Endothelial cell of umbilical vein (primary cell): ENCODE measurements around the gene MOB4. TPM values are rescaled to one million over a fixed set of nuclear protein-coding genes. Genes with fewer than 3 reads are reported as not detected.

Experiments
- BruUV-seq: library from RNA; stranded (reverse); fragments of 400-500 nt; replicated peaks from 2 replicates; lab custom pipeline; 2021; lab: Mats Ljungman, UMichigan
- CTCF ChIA-PET: fragments of 300-600, 350-600 bp; sonication (Branson Sonifier 250); formaldehyde crosslinking; loops from one replicate; lab custom pipeline; 2021; ENCODE audit warnings: antibody characterized with exemption, inconsistent platforms; lab: Charles Lee
- POLR2A ChIA-PET: fragments of 300-600, 350-600 bp; sonication (Branson Sonifier 250); formaldehyde crosslinking; loops from one replicate; lab custom pipeline; 2021; ENCODE audit warnings: antibody characterized with exemption, inconsistent platforms; lab: Charles Lee
- DNase-seq: peaks from one replicate; pipeline ENCODE4 v3.0.0-alpha.2; 2011; ENCODE audit warnings: low read depth, low spot score
- FAIRE-seq: peaks from 2 replicates; lab custom pipeline; 2011; peaks lifted over from hg19 to GRCh38; lab: Jason Lieb, UNC
- H2AFZ ChIP-seq: 2 replicates; pipeline ENCODE4 v1.6.0; 2012; ENCODE audit warnings: low read depth, low read length, control low read depth, inconsistent platforms
- H3K27ac ChIP-seq: 2 replicates; pipeline ENCODE4 v1.5.1; 2011; ENCODE audit warnings: low read depth, mild to moderate bottlenecking, control low read depth, low read length, moderate library complexity; ENCODE audit not compliant: insufficient read depth
- H3K27me3 ChIP-seq, 2 experiments: 2 replicates each; pipeline versions ENCODE4 v1.6.0 to v1.6.1; 2011; ENCODE audit warnings: low read length in 2 of 2, mixed read lengths in 1 of 2; ENCODE audit not compliant: control insufficient read depth in 2 of 2, insufficient read depth in 2 of 2
- H3K36me3 ChIP-seq, 2 experiments: 2 replicates in 1 of 2; 3 replicates in 1 of 2; pipeline ENCODE4 v1.5.1; 2011; ENCODE audit warnings: low read length in 2 of 2, mild to moderate bottlenecking in 1 of 2, moderate library complexity in 1 of 2; ENCODE audit not compliant: control insufficient read depth in 2 of 2, insufficient read depth in 2 of 2; ENCODE audit errors: extremely low read depth in 1 of 2
- H3K4me1 ChIP-seq: 3 replicates; pipeline ENCODE4 v1.5.1; 2011; ENCODE audit warnings: mild to moderate bottlenecking, low read length; ENCODE audit not compliant: control insufficient read depth, insufficient read depth; ENCODE audit errors: extremely low read depth
- H3K4me2 ChIP-seq: 2 replicates; pipeline ENCODE4 v1.6.1; 2011; ENCODE audit warnings: low read length, control low read depth, mixed read lengths; ENCODE audit not compliant: insufficient read depth
- H3K4me3 ChIP-seq, 3 experiments: fragments of 200-600 bp in 1 of 3; sonication (generic), shearing (Covaris generic) in 1 of 3; replicated peaks in 1 of 3; 2 replicates each; pipeline ENCODE4 v1.5.1; 2011 to 2016; ENCODE audit warnings: control low read depth in 3 of 3, low read length in 3 of 3, mild to moderate bottlenecking in 2 of 3, inconsistent platforms in 1 of 3, low read depth in 1 of 3, moderate library complexity in 1 of 3; ENCODE audit not compliant: insufficient read depth in 1 of 3
- H3K79me2 ChIP-seq: 2 replicates; pipeline ENCODE4 v1.6.0; 2012; ENCODE audit warnings: low read length, inconsistent platforms; ENCODE audit not compliant: control insufficient read depth, insufficient read depth
- H3K9ac ChIP-seq: replicated peaks from 2 replicates; pipeline ENCODE3; 2011; ENCODE audit warnings: low read length, control low read depth; ENCODE audit not compliant: insufficient read depth; ENCODE audit errors: extremely low read depth
- H3K9me1 ChIP-seq: replicated peaks from 3 replicates; pipeline ENCODE4 v1.6.0; 2011; ENCODE audit warnings: mild to moderate bottlenecking, low read length; ENCODE audit not compliant: control insufficient read depth, insufficient read depth; ENCODE audit errors: extremely low read depth
- H3K9me3 ChIP-seq: replicated peaks from 2 replicates; pipeline ENCODE4 v1.5.1; 2012; ENCODE audit warnings: low read length, inconsistent platforms; ENCODE audit not compliant: control insufficient read depth, insufficient read depth
- H4K20me1 ChIP-seq: replicated peaks from 2 replicates; pipeline ENCODE3; 2011; ENCODE audit warnings: mild to moderate bottlenecking, low read length; ENCODE audit not compliant: control insufficient read depth, insufficient read depth; ENCODE audit errors: extremely low read depth
- CTCF ChIP-seq, 2 donors: IDR thresholded peaks; 1 replicate in 1 of 2; 2 replicates in 1 of 2; pipeline ENCODE4 v1.5.1; 2011; ENCODE audit warnings: low read length in 2 of 2, mild to moderate bottlenecking in 2 of 2, moderate library complexity in 2 of 2, control low read depth in 1 of 2, inconsistent platforms in 1 of 2, low read depth in 1 of 2; ENCODE audit not compliant: insufficient read depth in 1 of 2; ENCODE audit errors: extremely low read depth in 1 of 2
- EZH2 ChIP-seq: IDR thresholded peaks from 2 replicates; pipeline ENCODE4 v1.6.1; 2012; ENCODE audit warnings: borderline replicate concordance, low read depth, mild to moderate bottlenecking, moderate library complexity, low read length, inconsistent platforms; ENCODE audit not compliant: severe bottlenecking
- GATA2 ChIP-seq: IDR thresholded peaks from 2 replicates; pipeline ENCODE4 v1.7.0; 2011; ENCODE audit warnings: low read depth, mild to moderate bottlenecking, moderate library complexity, mixed read lengths, low read length; ENCODE audit not compliant: insufficient read length, insufficient read depth
- MAX ChIP-seq: IDR thresholded peaks from 2 replicates; pipeline ENCODE4 v1.6.1; 2011; ENCODE audit not compliant: insufficient read depth, insufficient read length
- dilution Hi-C: fragments of 300-500 bp; cut with MboI; formaldehyde crosslinking; loops from one replicate; pipeline ENCODE4 v1.15.0; 2019; ENCODE audit warnings: low sequenced_read_pairs; ENCODE audit not compliant: extremely low pct_ligation_motif_present
- intact Hi-C: fragments of 100-400 bp; cut with micrococcal nuclease; formaldehyde crosslinking; loops from one replicate; pipeline ENCODE4 v1.10.0; 2022
- polyA plus RNA-seq, 4 experiments: library from polyadenylated mRNA; depleted of rRNA in 3 of 4; stranded (reverse) in 3 of 4; unstranded in 1 of 4; fragments of >200 nt; gene quantifications; 2 replicates each; pipeline versions ENCODE4 v1.2.1 to v1.2.3, GENCODE V29; 2011 to 2012; ENCODE audit warnings: missing spikeins in 1 of 4
- total RNA-seq: library from RNA; stranded (reverse); gene quantifications from 2 replicates; pipeline ENCODE4 v1.2.3, GENCODE V29; 2021

MOB4 gene
- total and polyA plus RNA-seq, 2 donors (not counting 3 experiments of a cell fraction or from before 2014, with no cell fraction given), result 23.9 to 27.9 TPM

- Histone ChIP-seq H3K9me3 (no peaks in the 10 kb centered on the region), H3K27me3 (no peaks in the 10 kb centered on the region), H3K27ac (no peak overlapping the region), H3K9me1 (no peaks in the 10 kb centered on the region), H2AFZ (no peak overlapping the region), H3K79me2 (peaks cover 77% of the 10 kb centered on the region), H3K4me3 (peak overlapping the region in 1 of 3 experiments; percentile 84), H3K4me2 (peak overlapping the region; percentile 99), H3K4me1 (peaks cover 44% of the 10 kb centered on the region), H3K9ac (no peak overlapping the region), H4K20me1 (peaks cover 2% of the 10 kb centered on the region), H3K36me3 (peaks cover 5 to 24% of the 10 kb centered on the region in 2 experiments)
- intact Hi-C loops (loop anchor here (5.0 kb wide), 1 partner anchor 800 kb away; no protein-coding TSS in a partner anchor), dilution Hi-C loops (no loop called here)
- POLR2A ChIA-PET, result interaction anchor here (1.0 kb wide), 1 partner anchor 44 kb away, joined by 4 read pairs; the partner anchor contains the start of gene COQ10B
- TF ChIP-seq CTCF (IDR thresholded peaks at IDR 0.05; ENCODE audit: extremely low read depth in 1 of 2, insufficient read depth in 1 of 2, low read depth in 1 of 2, low read length in 2 of 2) (no peak), MAX (no peak), GATA2 (no peak), EZH2 (no peak)
- CTCF ChIA-PET, result no interaction called here
- DNase-seq (no peak), FAIRE-seq (no peak)
- BruUV-seq, result no TSS peak
These were observed 18.5 kb upstream of the MOB4 start for GRCh38 chr2:197497326-197497725.
